Measurements from ENCODE around the gene PRKCE. TPM values are rescaled to one million over a fixed set of nuclear protein-coding genes. Genes with fewer than 3 reads are reported as not detected.

The PRKCE gene
- total RNA-seq, 1 experiment from 2014 or later, result 2.4 TPM

DNA sequence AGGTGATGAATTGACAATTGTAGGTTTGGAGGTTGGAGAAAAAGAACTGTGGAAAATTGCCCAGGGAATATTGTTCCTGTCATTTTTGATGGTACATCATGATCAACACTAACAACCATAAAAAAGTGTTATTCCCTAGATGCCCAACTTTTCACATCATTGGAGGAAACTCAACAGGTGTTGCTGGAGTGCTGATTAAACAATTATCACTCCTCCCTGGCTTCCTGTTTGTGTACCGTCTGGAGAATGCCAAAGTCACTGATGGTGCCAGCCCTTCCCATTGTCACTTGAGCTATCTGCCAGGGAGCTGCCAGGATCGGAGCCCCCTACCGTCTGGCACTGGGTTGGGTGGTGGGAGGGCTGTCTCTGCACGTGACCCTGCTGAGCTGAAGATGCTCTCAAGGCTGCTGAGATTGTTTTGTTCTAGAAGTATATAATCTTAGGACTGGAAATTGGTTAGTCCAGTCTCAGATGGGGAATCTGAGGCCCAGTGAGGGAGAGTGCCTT is 156.9 kb downstream of the PRKCE start:
- no TSS peak for BruUV-seq (replicated peaks)
- no peak for DNase-seq (ENCODE audit: low spot score)
- Histone ChIP-seq H3K9me3 (ENCODE audit: low read depth, low read length, poor library complexity, severe bottlenecking) (no peaks in the 10 kb centered on the region), H3K4me3 (ENCODE audit: low read depth, low read length, poor library complexity, severe bottlenecking) (no peak overlapping the region), H3K27me3 (replicated peaks; ENCODE audit: insufficient read depth, low read depth, low read length, poor library complexity) (peaks cover 14% of the 10 kb centered on the region), H3K4me1 (ENCODE audit: insufficient read depth, low read length, poor library complexity, severe bottlenecking) (peaks cover 5% of the 10 kb centered on the region), H3K36me3 (ENCODE audit: insufficient read depth, low read length, poor library complexity, severe bottlenecking) (no peaks in the 10 kb centered on the region), H3K27ac (ENCODE audit: low read depth, low read length, poor library complexity, severe bottlenecking) (no peak overlapping the region)
- intact Hi-C loops (cut with micrococcal nuclease; ENCODE audit: unreplicated experiment), result no loop called here
- ChIA-PET CTCF (no interaction called here), POLR2A (ENCODE audit: low non-redundant PET) (interaction anchor here (0.6 kb wide), 1 partner anchor 27 kb away, joined by 3 read pairs; no protein-coding TSS in a partner anchor)
- TF ChIP-seq EZH2 (IDR thresholded peaks at IDR 0.05; ENCODE audit: borderline replicate concordance, low read depth, low read length, poor library complexity, severe bottlenecking), result no peak
- TF ChIP-seq, protein P1, sequence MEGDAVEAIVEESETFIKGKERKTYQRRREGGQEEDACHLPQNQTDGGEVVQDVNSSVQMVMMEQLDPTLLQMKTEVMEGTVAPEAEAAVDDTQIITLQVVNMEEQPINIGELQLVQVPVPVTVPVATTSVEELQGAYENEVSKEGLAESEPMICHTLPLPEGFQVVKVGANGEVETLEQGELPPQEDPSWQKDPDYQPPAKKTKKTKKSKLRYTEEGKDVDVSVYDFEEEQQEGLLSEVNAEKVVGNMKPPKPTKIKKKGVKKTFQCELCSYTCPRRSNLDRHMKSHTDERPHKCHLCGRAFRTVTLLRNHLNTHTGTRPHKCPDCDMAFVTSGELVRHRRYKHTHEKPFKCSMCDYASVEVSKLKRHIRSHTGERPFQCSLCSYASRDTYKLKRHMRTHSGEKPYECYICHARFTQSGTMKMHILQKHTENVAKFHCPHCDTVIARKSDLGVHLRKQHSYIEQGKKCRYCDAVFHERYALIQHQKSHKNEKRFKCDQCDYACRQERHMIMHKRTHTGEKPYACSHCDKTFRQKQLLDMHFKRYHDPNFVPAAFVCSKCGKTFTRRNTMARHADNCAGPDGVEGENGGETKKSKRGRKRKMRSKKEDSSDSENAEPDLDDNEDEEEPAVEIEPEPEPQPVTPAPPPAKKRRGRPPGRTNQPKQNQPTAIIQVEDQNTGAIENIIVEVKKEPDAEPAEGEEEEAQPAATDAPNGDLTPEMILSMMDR (conservative IDR thresholded peaks at IDR 0.05; ENCODE audit: low read depth, low read length), result no peak

DNA sequence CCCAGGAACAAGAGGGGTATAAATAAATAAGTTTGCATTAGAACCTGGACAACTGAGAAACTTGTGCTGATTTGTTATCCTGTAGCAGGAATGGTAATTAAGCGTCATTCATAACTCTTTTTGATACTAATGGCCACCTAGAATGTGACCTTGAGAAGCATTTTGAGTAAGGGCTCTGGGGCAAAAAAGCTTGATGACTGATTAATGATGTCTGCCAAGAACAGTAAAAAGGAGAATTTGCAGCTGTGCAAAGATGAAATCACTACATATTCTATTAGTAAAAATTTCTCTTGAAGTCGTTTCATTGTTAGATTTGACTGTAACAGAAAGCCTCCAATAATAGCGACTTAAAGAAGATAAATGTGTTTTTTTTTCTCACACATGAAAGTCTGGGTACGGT is 157.7 kb downstream of the PRKCE start:
- BruUV-seq (replicated peaks), result no TSS peak
- CTCF ChIA-PET, result no interaction called here

DNA sequence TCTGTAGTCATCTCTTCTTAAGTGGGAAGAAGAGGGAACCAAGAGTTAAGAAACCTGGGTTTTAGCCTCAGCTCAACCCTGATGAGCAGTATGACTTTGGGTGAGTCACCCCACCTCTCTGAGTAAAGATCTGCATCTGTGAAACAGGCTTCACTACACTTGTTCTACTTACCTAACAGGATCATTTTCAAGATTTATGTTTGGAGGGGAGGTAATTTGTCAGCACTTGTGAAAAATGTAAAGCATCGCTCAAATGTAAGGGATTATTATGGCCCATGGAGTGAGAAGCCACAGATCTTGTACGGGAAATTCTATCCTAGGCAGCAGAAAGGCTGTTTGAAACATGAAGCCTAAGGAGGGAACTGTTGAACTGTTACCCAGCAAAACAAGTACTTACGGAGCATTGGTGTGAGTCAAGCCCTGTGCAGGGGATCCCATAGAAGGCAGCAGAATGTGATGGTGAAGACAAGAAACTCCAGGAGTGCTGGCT is 160.6 kb downstream of the PRKCE start:
- ChIA-PET POLR2A (ENCODE audit: low non-redundant PET) (no interaction called here), CTCF (no interaction called here)
- peaks cover 28% of the 10 kb centered on the region for H3K4me1 ChIP-seq (ENCODE audit: insufficient read depth, low read length, poor library complexity, severe bottlenecking)
- no peak for DNase-seq (ENCODE audit: low spot score)
- no peak overlapping the region for H3K27ac ChIP-seq (ENCODE audit: low read depth, low read length, poor library complexity, severe bottlenecking)
- intact Hi-C loops (cut with micrococcal nuclease; ENCODE audit: unreplicated experiment), result no loop called here
- no peak overlapping the region for H3K4me3 ChIP-seq (ENCODE audit: low read depth, low read length, poor library complexity, severe bottlenecking)
- no peaks in the 10 kb centered on the region for H3K36me3 ChIP-seq (ENCODE audit: insufficient read depth, low read length, poor library complexity, severe bottlenecking)
- no TSS peak for BruUV-seq (replicated peaks)
- no peaks in the 10 kb centered on the region for H3K9me3 ChIP-seq (ENCODE audit: low read depth, low read length, poor library complexity, severe bottlenecking)
- TF ChIP-seq EZH2 (IDR thresholded peaks at IDR 0.05; ENCODE audit: borderline replicate concordance, low read depth, low read length, poor library complexity, severe bottlenecking), result no peak
- TF ChIP-seq, protein P1 (conservative IDR thresholded peaks at IDR 0.05; ENCODE audit: low read depth, low read length), result no peak
- peaks cover 14% of the 10 kb centered on the region for H3K27me3 ChIP-seq (replicated peaks; ENCODE audit: insufficient read depth, low read depth, low read length, poor library complexity)

More for the DNA sequence above, 157.7 kb downstream of the PRKCE start:
- H3K9me3 ChIP-seq (ENCODE audit: low read depth, low read length, poor library complexity, severe bottlenecking), result no peaks in the 10 kb centered on the region
- no peak overlapping the region for H3K27ac ChIP-seq (ENCODE audit: low read depth, low read length, poor library complexity, severe bottlenecking)
- peaks cover 12% of the 10 kb centered on the region for H3K4me1 ChIP-seq (ENCODE audit: insufficient read depth, low read length, poor library complexity, severe bottlenecking)
- TF ChIP-seq EZH2 (IDR thresholded peaks at IDR 0.05; ENCODE audit: borderline replicate concordance, low read depth, low read length, poor library complexity, severe bottlenecking), result no peak
- TF ChIP-seq, protein P1 (conservative IDR thresholded peaks at IDR 0.05; ENCODE audit: low read depth, low read length), result no peak
- intact Hi-C loops (cut with micrococcal nuclease; ENCODE audit: unreplicated experiment), result no loop called here
- POLR2A ChIA-PET (ENCODE audit: low non-redundant PET), result no interaction called here
- peaks cover 14% of the 10 kb centered on the region for H3K27me3 ChIP-seq (replicated peaks; ENCODE audit: insufficient read depth, low read depth, low read length, poor library complexity)
- no peaks in the 10 kb centered on the region for H3K36me3 ChIP-seq (ENCODE audit: insufficient read depth, low read length, poor library complexity, severe bottlenecking)
- no peak overlapping the region for H3K4me3 ChIP-seq (ENCODE audit: low read depth, low read length, poor library complexity, severe bottlenecking)
- DNase-seq (ENCODE audit: low spot score), result no peak
